Ovary (tissue), 3 donors: ENCODE results near the gene PSMD1.

ENCODE experiments used
- POLR2A ChIP-seq: fragments of 450-650 bp; IDR thresholded peaks from one replicate; pipeline ENCODE4 v1.6.1; 2017; ENCODE audit warnings: antibody characterized with exemption, mild to moderate bottlenecking, moderate library complexity
- TF ChIP-seq, protein P1 (sequence below), 3 donors: fragments of 450-650 bp in 2 of 3; fragments of 200-600 bp in 1 of 3; IDR thresholded peaks; one replicate each; pipeline versions ENCODE4 v1.5.1 to v1.8.0; 2016 to 2022; ENCODE audit warnings: antibody characterized with exemption in 3 of 3, mild to moderate bottlenecking in 1 of 3
- donor health status: DM: no; HTN: no; CAD: no.

DNA sequence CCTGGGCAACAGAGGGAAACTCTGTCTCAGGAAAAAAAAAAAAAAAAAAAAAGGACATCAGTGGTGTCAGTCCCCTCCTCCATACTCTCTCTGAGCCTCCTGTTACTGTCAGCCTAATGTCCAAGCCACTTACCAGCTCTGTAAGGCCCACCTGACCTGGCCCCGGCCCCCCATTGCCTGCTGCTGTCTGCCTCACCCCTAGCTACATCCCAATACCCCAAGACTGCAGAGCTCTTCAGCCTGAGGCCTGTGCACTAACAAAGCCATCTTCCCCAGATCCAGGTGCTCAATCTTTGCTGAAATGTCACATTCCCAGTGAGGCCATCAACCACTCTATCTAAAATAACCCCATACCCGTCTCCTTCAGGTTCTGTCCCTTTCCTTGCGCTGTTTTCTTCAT is 147.5 kb downstream of the PSMD1 start:
- no peak for TF ChIP-seq POLR2A
- TF ChIP-seq, protein P1, sequence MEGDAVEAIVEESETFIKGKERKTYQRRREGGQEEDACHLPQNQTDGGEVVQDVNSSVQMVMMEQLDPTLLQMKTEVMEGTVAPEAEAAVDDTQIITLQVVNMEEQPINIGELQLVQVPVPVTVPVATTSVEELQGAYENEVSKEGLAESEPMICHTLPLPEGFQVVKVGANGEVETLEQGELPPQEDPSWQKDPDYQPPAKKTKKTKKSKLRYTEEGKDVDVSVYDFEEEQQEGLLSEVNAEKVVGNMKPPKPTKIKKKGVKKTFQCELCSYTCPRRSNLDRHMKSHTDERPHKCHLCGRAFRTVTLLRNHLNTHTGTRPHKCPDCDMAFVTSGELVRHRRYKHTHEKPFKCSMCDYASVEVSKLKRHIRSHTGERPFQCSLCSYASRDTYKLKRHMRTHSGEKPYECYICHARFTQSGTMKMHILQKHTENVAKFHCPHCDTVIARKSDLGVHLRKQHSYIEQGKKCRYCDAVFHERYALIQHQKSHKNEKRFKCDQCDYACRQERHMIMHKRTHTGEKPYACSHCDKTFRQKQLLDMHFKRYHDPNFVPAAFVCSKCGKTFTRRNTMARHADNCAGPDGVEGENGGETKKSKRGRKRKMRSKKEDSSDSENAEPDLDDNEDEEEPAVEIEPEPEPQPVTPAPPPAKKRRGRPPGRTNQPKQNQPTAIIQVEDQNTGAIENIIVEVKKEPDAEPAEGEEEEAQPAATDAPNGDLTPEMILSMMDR (IDR thresholded peaks at IDR 0.05), result no peak
